Activated CD4-positive, CD25-positive, alpha-beta regulatory T cell (primary cell): ENCODE data around the gene KRTAP10-10.
"Not testable (repeated sequence)": the region's sequence is repeated elsewhere in the genome, so short reads cannot be mapped to it uniquely, and the experiment has no call there.

ENCODE experiments used
- DNase-seq, 4 experiments: peaks; one replicate each; lab custom pipeline; 2025; lab: John Stamatoyannopoulos, UW

KRTAP10-10 gene

GRCh38 chr21:44653123-44653522 is 16.0 kb downstream of the KRTAP10-10 start:
- no peak for DNase-seq

DNA sequence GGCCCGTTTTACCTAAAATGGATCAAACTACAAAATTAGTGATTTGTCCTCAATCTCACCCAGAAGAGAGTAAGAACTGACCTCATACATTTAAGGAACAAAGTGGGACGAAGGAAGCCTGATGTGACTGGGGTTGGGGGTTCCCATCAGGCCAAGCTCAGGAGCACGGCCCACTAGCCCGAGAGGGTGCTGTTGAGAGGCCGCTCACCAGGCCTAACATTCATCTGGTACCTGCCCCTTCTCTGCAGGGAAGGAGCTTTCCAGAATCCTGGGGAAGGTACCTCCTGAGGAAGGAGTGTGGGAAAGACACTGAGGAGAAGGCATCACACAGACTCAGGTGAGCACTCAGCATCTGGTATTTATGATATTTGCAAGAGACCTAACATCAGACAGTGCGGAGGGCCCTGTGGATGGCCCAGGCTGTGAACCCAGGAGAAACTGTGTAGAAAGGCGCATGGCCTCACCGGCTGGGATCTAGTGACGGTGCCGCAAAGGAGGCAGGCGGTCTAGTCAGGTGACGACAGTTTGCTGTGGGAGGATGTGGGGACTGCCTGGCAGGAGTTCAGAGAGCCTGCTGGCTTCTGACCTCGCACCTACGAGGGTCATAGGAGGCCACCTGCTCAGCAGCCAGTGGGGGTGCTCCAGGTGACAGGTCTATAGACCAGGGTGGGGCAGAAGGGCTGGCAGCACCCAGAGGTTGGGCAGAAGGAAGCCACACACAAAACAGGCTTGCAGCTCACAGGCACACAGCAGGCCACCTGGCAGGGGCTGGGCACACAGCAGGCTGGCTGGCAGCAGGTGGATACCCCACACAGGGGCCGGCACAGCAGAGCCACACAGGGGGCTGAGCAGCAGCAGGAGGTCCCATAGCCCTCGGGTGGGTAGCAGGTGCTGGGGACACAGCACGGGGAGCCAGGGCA is 16.8 kb downstream of the KRTAP10-10 start:
- DNase-seq, result no peak

DNA sequence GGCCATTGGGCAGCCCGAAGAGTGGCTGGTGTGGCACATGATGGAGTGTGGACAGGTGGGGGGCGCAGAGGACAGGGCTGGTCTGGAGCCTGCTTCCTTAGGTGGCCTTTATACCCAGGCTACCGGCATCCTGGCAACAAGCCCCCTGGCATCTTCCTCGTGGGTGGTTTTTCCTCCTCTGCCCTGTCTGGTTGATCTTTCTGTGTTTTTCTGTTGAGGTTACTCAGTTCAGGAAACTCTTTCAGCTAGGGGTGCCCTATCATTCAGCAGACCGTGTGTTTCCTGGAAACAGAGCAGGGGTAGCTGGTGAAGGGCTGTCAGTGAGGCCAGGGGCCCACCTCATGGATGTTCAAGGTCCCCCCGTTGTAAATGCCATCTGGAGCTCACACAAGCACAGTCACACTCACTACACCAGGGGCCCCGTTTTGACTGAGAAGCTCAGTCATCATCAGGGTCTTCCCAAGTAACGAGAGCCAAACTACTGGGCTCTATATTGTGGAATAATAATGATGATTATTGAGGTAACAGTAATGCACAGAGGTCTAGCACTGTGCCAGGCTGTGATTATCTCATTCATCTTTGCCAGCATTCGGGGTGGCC is 17.5 kb downstream of the KRTAP10-10 start, which contains the start of gene KRTAP12-4:
TSS of gene KRTAP12-4 (minus strand) at position 84 of the 600 bp plus-strand sequence. CDS start at position 39, 45 bp downstream.
- DNase-seq, result no peak

GRCh38 chr21:44656868-44657267 is 19.7 kb downstream of the KRTAP10-10 start:
- no peak for DNase-seq

DNA sequence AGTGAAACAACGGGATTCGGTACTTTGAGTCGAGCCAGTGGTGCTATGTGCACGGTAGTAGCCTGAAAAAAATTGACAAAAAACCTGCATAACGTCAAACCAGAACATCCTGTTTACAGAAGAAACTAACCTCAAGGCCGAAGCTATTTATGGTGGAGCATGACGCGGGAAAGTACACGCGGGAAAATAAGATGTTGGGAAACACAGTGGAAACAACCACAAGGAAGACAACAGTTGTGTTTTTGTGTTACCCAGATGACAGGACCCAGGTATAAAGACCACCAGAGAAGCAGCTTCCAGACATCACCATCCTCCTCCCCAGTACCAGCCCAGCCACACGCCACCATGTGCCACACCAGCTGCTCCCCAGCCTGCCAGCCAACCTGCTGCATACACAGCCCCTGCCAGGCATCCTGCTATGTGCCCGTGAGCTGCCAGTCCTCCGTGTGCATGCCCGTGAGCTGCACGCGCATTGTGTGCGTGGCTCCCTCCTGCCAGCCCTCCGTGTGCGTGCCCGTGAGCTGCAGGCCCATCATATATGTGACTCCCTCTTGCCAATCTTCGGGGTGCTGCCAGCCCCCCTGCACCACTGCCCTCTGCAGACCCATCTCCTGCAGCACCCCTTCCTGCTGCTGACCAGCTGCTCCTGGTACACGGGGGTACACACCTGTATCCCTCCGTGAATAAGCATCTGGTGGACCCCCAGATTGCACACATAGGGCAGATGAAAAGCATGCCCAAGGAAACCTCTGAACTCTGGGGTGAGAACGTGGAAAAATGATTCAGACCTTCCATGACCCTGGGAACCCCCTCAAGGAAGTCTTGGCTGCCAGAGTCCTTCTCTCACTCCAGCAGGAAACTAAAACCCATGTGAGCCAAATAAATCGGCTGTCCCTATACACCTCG is 20.7 kb downstream of the KRTAP10-10 start, which contains the start of gene KRTAP12-3:
TSS of gene KRTAP12-3 (plus strand) at position 298 of the 906 bp plus-strand sequence. CDS start at position 346, 48 bp downstream.
- DNase-seq, result no peak

- no peak for DNase-seq
Observed at GRCh38 chr21:44658541-44658910, 21.4 kb downstream of the KRTAP10-10 start.

DNA sequence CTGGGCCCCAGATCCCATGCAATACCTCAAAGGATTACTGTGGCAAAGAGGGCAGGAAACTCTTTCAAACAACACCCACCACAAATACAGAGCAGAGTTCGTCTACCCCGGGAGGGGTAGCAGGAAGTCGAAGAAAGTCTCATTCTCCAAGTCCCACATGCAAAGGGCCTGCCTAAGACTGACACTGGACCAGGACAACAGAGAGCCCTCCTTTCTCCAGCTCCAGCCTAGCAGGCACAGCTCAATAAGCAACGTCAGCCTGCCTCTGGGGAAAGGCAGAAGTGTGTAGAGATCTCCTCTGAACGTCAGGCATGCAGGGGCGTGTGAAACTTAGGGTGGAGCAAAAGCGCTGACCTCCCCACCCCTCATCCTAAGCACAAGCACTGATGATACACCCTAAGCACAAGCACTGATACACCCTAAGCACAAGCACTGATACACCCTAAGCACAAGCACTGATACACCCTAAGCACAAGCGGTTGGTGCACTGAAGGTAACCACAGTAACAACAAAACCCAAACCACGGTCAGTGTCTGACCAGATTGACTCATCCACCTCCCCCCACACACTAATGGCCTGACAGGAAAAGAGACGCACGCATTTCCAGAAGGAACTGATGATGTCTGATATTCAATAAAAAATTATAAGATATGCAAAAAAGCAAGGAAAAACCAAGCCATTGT is 21.9 kb downstream of the KRTAP10-10 start:
- no peak for DNase-seq

- DNase-seq, result not testable (repeated sequence)
Observed at GRCh38 chr21:44661567-44661966, 24.4 kb downstream of the KRTAP10-10 start.

- no peak for DNase-seq
Observed at GRCh38 chr21:44664691-44665090, 27.5 kb downstream of the KRTAP10-10 start.

- DNase-seq, result no peak
Observed at GRCh38 chr21:44666401-44667320, 29.5 kb downstream of the KRTAP10-10 start, which contains the start of gene KRTAP12-2. Gene KRTAP12-2, minus strand, starts transcription at chr21:44666927. Its CDS starts 41 bp downstream, at chr21:44666886.

GRCh38 chr21:44667612-44668011 is 30.5 kb downstream of the KRTAP10-10 start:
- DNase-seq, result no peak

- no peak for DNase-seq
Observed at GRCh38 chr21:44670642-44671432, 33.7 kb downstream of the KRTAP10-10 start.

DNA sequence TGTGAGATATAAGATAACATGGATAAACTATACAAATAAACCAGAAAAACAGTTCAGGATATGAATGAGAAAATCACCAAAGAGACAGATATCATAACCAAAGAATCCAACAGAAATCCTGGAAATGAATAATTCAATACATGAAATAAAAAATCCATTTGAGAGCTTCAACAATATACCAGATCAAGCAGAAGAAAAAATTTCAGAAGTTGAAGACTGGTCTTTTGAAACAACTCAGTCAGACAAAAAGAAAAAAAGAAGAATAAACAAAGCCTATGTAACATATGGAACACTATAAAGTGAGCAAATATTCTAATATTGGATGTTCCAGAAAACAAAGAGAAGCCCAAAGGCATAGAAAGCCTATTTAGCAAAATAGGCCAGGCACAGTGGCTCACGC is 34.8 kb downstream of the KRTAP10-10 start:
- DNase-seq, result no peak

- no peak for DNase-seq
Observed at GRCh38 chr21:44677881-44678280, 40.7 kb downstream of the KRTAP10-10 start.

- DNase-seq, result no peak
Observed at GRCh38 chr21:44681152-44681551, 44.0 kb downstream of the KRTAP10-10 start.

GRCh38 chr21:44681861-44682579 is 44.9 kb downstream of the KRTAP10-10 start, which contains the start of gene KRTAP12-1:
Gene KRTAP12-1, minus strand, starts transcription at chr21:44682163. Its CDS starts 40 bp downstream, at chr21:44682123.
- DNase-seq, result no peak

DNA sequence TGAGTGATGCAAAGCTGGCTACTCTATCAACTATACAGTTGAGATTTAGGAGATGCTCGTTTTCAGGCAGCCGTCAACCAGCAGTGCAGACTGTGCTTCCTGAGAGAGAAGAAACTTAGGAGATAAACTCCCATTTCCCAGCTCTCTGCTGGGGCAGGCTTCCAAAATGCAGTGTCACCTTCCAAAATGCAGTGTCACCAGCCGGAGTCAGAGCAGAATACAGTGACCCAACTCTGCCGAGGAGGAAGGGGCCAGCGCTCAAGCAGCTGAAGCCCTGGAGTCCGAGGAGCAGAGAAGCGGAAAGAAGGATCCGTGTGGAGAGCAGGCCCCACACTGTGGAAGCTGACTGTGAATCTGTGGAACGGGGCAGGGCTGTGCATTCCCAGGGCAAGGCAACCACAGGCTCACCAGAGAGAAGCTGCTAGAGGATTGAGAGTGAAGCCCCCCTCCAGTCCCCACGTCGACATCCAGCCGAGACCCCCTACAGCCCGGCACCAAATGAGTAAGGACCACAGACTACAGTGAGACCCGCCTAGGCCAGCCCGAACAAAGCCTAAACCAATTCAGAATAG is 45.5 kb downstream of the KRTAP10-10 start:
- no peak for DNase-seq

GRCh38 chr21:44684077-44684476 is 46.9 kb downstream of the KRTAP10-10 start:
- DNase-seq, result no peak
